Right atrium auricular region (tissue), 2 donors: Measurements from ENCODE around the gene PRKAG2. TPM values are rescaled to one million over a fixed set of nuclear protein-coding genes. Genes with fewer than 3 reads are reported as not detected.

ENCODE experiments used
- DNase-seq: peaks from one replicate; pipeline ENCODE4 v3.0.0-alpha.2; 2019; ENCODE audit warnings: low spot score
- H3K27ac ChIP-seq, 2 donors: fragments of 200-600 bp; sonication (generic); 1 replicate in 1 of 2; 2 replicates in 1 of 2; pipeline ENCODE4 v1.5.1; 2016 to 2019
- H3K27me3 ChIP-seq, 2 donors: fragments of 200-600 bp; sonication (generic); one replicate each; pipeline versions ENCODE4 v1.5.1 to v1.6.0; 2017 to 2019
- H3K36me3 ChIP-seq: fragments of 200-600 bp; sonication (generic); one replicate; pipeline ENCODE4 v1.5.1; 2016
- H3K4me1 ChIP-seq, 2 donors: fragments of 200-600 bp; sonication (generic); one replicate each; pipeline versions ENCODE4 v1.5.1 to v1.6.0; 2017 to 2019
- H3K4me3 ChIP-seq, 2 donors: fragments of 200-600 bp; sonication (generic); 1 replicate in 1 of 2; 2 replicates in 1 of 2; pipeline ENCODE4 v1.5.1; 2017 to 2019; ENCODE audit warnings: mild to moderate bottlenecking in 1 of 2, moderate library complexity in 1 of 2
- H3K9me3 ChIP-seq, 2 donors: fragments of 200-600 bp; sonication (generic); one replicate each; pipeline ENCODE4 v1.5.1; 2019
- total RNA-seq, 2 donors: library from RNA; depleted of rRNA; stranded (reverse); fragments of >200 nt; gene quantifications; one replicate each; pipeline ENCODE4 v1.1.0, GENCODE V29; 2016
- TF ChIP-seq, protein P1 (sequence below), 2 donors: fragments of 200-600 bp; sonication (generic); IDR thresholded peaks; one replicate each; pipeline ENCODE4 v1.5.1; 2019; ENCODE audit warnings: antibody characterized with exemption in 2 of 2

PRKAG2 gene
- total RNA-seq, 2 donors from 2014 or later, result 133 to 177 TPM

DNA sequence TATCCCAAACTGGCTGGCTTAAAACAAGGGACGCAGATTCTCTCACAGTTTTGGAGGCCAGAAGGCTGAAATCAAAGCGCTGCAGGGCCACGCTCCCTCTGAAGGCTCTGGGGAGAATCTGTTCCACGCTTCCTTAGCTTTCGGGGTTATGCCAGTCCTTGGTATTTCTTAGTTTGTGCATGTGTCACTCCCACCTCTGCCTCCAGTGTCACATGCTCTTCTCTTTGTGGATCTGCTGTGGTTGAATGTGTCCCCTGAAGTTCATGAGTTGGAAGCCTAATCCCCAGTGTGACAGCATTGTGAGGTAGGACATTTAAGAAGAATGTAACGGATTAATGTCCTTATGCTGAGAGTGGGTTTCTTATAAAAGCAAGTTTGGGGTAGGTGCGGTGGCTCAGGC, 327.8 kb downstream of the PRKAG2 start:
- Histone ChIP-seq H3K4me1 (peaks cover 0 to 12% of the 10 kb centered on the region in 2 donors), H3K27me3 (no peaks in the 10 kb centered on the region), H3K4me3 (no peak overlapping the region), H3K36me3 (no peaks in the 10 kb centered on the region), H3K9me3 (no peaks in the 10 kb centered on the region), H3K27ac (no peak overlapping the region)
- DNase-seq, result no peak
- TF ChIP-seq, protein P1, sequence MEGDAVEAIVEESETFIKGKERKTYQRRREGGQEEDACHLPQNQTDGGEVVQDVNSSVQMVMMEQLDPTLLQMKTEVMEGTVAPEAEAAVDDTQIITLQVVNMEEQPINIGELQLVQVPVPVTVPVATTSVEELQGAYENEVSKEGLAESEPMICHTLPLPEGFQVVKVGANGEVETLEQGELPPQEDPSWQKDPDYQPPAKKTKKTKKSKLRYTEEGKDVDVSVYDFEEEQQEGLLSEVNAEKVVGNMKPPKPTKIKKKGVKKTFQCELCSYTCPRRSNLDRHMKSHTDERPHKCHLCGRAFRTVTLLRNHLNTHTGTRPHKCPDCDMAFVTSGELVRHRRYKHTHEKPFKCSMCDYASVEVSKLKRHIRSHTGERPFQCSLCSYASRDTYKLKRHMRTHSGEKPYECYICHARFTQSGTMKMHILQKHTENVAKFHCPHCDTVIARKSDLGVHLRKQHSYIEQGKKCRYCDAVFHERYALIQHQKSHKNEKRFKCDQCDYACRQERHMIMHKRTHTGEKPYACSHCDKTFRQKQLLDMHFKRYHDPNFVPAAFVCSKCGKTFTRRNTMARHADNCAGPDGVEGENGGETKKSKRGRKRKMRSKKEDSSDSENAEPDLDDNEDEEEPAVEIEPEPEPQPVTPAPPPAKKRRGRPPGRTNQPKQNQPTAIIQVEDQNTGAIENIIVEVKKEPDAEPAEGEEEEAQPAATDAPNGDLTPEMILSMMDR (IDR thresholded peaks at IDR 0.05), result no peak

DNA sequence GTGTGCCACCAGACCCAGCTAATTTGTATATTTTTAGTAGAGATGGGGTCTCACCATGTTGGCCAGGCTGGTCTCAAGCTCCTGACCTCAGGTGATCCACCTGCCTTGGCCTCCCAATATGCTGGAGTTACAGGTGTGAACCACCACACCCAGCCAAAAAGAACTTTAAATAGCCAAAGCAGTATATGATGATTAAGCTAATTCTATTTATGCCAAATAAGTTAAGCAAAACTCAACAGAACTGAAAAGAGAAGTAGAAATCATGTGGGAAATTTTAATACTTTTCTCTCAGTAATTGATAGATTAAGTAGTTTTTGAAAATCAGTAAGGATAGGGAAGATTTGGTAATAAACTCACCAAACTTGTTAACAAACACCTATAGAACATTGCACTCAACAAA, 332.7 kb downstream of the PRKAG2 start:
- H3K27ac ChIP-seq, result no peak overlapping the region
- H3K36me3 ChIP-seq, result no peaks in the 10 kb centered on the region
- peaks cover 0 to 2% of the 10 kb centered on the region in 2 donors for H3K4me1 ChIP-seq
- TF ChIP-seq, protein P1 (IDR thresholded peaks at IDR 0.05), result no peak
- no peak overlapping the region for H3K4me3 ChIP-seq
- DNase-seq, result no peak
- no peaks in the 10 kb centered on the region for H3K9me3 ChIP-seq
- no peaks in the 10 kb centered on the region for H3K27me3 ChIP-seq

DNA sequence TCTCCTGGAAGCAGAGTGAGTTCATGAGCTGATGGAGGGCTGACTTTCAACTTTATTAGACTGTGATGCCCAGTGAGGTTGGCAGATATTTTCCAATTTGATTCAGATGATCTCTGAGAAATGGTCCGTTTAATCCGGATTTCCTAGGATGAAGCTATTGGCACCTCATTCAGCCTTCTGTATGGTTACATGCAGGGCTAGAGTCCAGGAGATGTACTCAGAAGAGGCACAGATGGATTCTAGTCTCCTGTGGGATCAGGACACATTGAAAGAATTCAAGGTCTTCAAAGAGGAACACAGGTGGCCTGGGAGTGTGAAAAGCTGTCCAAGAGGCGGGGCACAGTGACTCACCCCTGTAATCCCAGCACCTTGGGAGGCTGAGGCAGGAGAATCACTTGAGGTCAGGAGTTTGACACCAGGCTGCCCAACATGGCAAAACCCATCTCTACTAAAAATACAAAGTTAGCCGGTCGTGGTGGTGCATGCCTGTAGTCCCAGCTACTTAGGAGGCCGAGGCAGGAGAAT, 334.2 kb downstream of the PRKAG2 start:
- no peaks in the 10 kb centered on the region for H3K36me3 ChIP-seq
- H3K4me1 ChIP-seq, result peaks cover 0 to 17% of the 10 kb centered on the region in 2 donors
- no peaks in the 10 kb centered on the region for H3K9me3 ChIP-seq
- H3K4me3 ChIP-seq, result no peak overlapping the region
- no peak overlapping the region for H3K27ac ChIP-seq
- no peaks in the 10 kb centered on the region for H3K27me3 ChIP-seq
- TF ChIP-seq, protein P1 (IDR thresholded peaks at IDR 0.05), result no peak
- no peak for DNase-seq

DNA sequence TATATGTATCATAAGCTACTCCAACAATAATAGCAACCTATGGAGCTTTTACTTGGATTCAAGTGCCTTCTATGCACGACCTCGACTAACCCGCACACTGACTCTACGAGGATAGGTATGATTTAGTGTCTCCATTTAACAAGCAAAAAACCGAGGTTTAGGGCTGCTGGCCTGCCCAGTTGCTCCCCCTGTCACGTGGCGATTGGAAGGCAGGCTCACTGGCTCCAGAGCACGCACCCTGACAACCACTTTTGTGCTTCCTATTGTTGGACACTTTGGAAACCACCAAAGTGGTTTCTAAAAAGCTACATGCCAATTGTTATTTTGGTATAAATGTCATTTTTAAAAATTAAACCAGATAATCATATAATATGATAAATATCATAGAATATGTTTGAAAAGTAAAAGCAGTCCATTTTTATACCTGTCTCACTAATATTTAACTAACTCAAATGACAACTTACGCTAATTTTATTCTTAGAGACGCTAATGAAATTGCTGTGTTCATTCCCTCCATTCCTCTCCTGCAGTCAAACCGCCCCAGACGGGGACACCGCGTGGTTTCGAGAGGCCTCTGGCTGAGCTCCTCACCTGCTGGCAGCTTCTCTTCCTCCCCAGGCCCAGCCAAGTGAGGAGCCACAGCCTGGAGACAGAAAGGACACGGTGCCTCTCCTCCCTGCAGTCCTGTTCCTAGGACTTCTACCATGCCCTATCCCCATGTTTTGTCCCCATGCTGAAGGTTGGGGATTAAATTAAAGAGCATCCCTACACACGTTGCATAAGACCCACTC, 335.0 kb downstream of the PRKAG2 start:
- Histone ChIP-seq H3K27me3 (no peaks in the 10 kb centered on the region), H3K27ac (no peak overlapping the region), H3K36me3 (no peaks in the 10 kb centered on the region), H3K4me3 (no peak overlapping the region), H3K4me1 (peaks cover 0 to 22% of the 10 kb centered on the region in 2 donors), H3K9me3 (no peaks in the 10 kb centered on the region)
- no peak for DNase-seq
- TF ChIP-seq, protein P1 (IDR thresholded peaks at IDR 0.05), result no peak

DNA sequence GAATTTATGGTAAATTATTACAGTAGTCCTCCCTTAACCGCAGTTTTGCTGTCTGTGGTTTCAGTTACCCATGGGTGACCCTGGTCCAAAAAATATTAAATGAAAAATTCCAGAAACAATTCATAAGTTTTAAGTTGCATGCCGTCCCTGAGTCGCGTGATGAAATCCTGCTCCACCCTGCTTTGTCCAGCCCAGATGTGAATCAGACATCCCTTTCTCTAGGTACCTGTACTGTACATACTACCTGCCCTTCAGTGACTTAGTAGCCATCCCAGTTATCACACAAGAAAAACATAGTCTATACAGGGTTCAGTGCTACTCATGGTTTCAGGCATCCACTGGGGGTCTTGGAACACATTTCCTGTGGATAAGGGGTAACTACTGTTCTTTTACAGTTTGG, 336.8 kb downstream of the PRKAG2 start:
- Histone ChIP-seq H3K36me3 (no peaks in the 10 kb centered on the region), H3K27ac (no peak overlapping the region), H3K4me3 (no peak overlapping the region), H3K4me1 (peaks cover 0 to 22% of the 10 kb centered on the region in 2 donors), H3K9me3 (no peaks in the 10 kb centered on the region), H3K27me3 (no peaks in the 10 kb centered on the region)
- DNase-seq, result no peak
- TF ChIP-seq, protein P1 (IDR thresholded peaks at IDR 0.05), result no peak
